ENCODE results near the gene PUS1.

PUS1 gene

GRCh38 chr12:131994589-131994988 is 65.5 kb downstream of the PUS1 start:
- ChIA-PET CTCF (no interaction called here), POLR2A (no interaction called here)
- TF ChIP-seq FOXA1 (IDR thresholded peaks at IDR 0.05) (no peak), NFRKB (IDR thresholded peaks at IDR 0.05) (no peak), PKNOX1 (IDR thresholded peaks at IDR 0.05) (no peak), SP1 (IDR thresholded peaks at IDR 0.05) (no peak), LEF1 (IDR thresholded peaks at IDR 0.05; ENCODE audit: borderline replicate concordance) (no peak), L3MBTL2 (conservative IDR thresholded peaks at IDR 0.05) (no peak), ZNF384 (IDR thresholded peaks at IDR 0.05) (no peak), ARNT (IDR thresholded peaks at IDR 0.05) (no peak), CTBP1 (IDR thresholded peaks at IDR 0.05; ENCODE audit: borderline replicate concordance) (no peak)
- DNase-seq (ENCODE audit: extremely low spot score), result no peak

Data from HEK293T (cell line).